H1 (cell line): Measurements from ENCODE around the gene LMNTD1. TPM values are rescaled to one million over a fixed set of nuclear protein-coding genes. Genes with fewer than 3 reads are reported as not detected.

Source experiments
- CTCF ChIA-PET: fragments of 300-600 bp; sonication (Branson Sonifier 250); formaldehyde crosslinking; loops from one replicate; lab custom pipeline; 2021; ENCODE audit not compliant: partially characterized antibody; lab: Charles Lee
- POLR2A ChIA-PET: fragments of 300-600 bp; sonication (Branson Sonifier 250); formaldehyde crosslinking; loops from one replicate; lab custom pipeline; 2021; ENCODE audit warnings: inconsistent platforms; ENCODE audit not compliant: partially characterized antibody; lab: Charles Lee
- DNase-seq, 2 experiments: peaks; one replicate each; pipeline versions ENCODE4 v3.0.0 to v3.0.0-alpha.2; 2010 to 2022; ENCODE audit warnings: low spot score in 2 of 2, low read depth in 1 of 2, mixed read lengths in 1 of 2
- FAIRE-seq: peaks from 2 replicates; lab custom pipeline; 2011; peaks lifted over from hg19 to GRCh38; lab: Jason Lieb, UNC
- H2AFZ ChIP-seq: 2 replicates; pipeline ENCODE4 v1.8.1; 2012; ENCODE audit warnings: low read length, inconsistent platforms
- H2AK5ac ChIP-seq: 2 replicates; pipeline ENCODE4 v1.6.1; 2013; ENCODE audit warnings: low read depth, low read length
- H2BK120ac ChIP-seq: replicated peaks from 2 replicates; pipeline ENCODE3; 2013; ENCODE audit warnings: low read depth, low read length, inconsistent platforms
- H2BK12ac ChIP-seq: 2 replicates; pipeline ENCODE4 v1.6.1; 2013; ENCODE audit warnings: low read depth, low read length
- H2BK15ac ChIP-seq: 2 replicates; pipeline ENCODE4 v1.6.1; 2013; ENCODE audit warnings: low read length
- H2BK20ac ChIP-seq: 2 replicates; pipeline ENCODE4 v1.6.1; 2013; ENCODE audit warnings: low read length
- H2BK5ac ChIP-seq: 2 replicates; pipeline ENCODE4 v1.6.1; 2013; ENCODE audit warnings: low read depth, low read length
- H3K14ac ChIP-seq: 2 replicates; pipeline ENCODE4 v1.6.1; 2013; ENCODE audit warnings: inconsistent platforms; ENCODE audit not compliant: insufficient read length
- H3K18ac ChIP-seq: 2 replicates; pipeline ENCODE4 v1.6.1; 2013; ENCODE audit warnings: low read length; ENCODE audit errors: extremely low read depth
- H3K23ac ChIP-seq: 2 replicates; pipeline ENCODE4 v1.6.1; 2013; ENCODE audit warnings: inconsistent platforms; ENCODE audit not compliant: insufficient read length
- H3K23me2 ChIP-seq: 2 replicates; pipeline ENCODE4 v1.6.1; 2013; ENCODE audit warnings: low read depth, low read length
- H3K27ac ChIP-seq: 2 replicates; pipeline ENCODE4 v1.6.1; 2011; ENCODE audit warnings: low read depth, low read length, inconsistent platforms
- H3K27me3 ChIP-seq, 4 experiments: replicated peaks in 1 of 4; 1 replicate in 1 of 4; 2 replicates in 3 of 4; pipeline versions ENCODE4 v1.6.1 to v1.8.1; 2011 to 2013; ENCODE audit warnings: low read length in 3 of 4, mild to moderate bottlenecking in 3 of 4, inconsistent platforms in 2 of 4, mixed read lengths in 2 of 4, moderate library complexity in 1 of 4; ENCODE audit not compliant: control insufficient read depth in 3 of 4, insufficient read depth in 3 of 4; ENCODE audit errors: extremely low read depth in 1 of 4
- H3K36me3 ChIP-seq, 4 experiments: 2 replicates each; pipeline versions ENCODE4 v1.6.1 to v1.8.1; 2011 to 2013; ENCODE audit warnings: mild to moderate bottlenecking in 4 of 4, low read length in 3 of 4, moderate library complexity in 2 of 4, control low read depth in 1 of 4, inconsistent platforms in 1 of 4; ENCODE audit not compliant: insufficient read depth in 4 of 4, control insufficient read depth in 2 of 4
- H3K4ac ChIP-seq: replicated peaks from 2 replicates; pipeline ENCODE3; 2013; ENCODE audit warnings: low read length, low read depth, mixed read lengths, inconsistent platforms; ENCODE audit not compliant: insufficient read length
- H3K4me1 ChIP-seq, 4 experiments: replicated peaks in 1 of 4; 1 replicate in 1 of 4; 2 replicates in 3 of 4; pipeline versions ENCODE4 v1.6.1 to v1.8.1; 2011 to 2013; ENCODE audit warnings: low read length in 3 of 4, inconsistent platforms in 2 of 4, mixed read lengths in 1 of 4; ENCODE audit not compliant: insufficient read depth in 4 of 4, control insufficient read depth in 3 of 4
- H3K4me2 ChIP-seq, 2 experiments: 2 replicates each; pipeline versions ENCODE4 v1.6.1 to v1.8.1; 2011 to 2013; ENCODE audit warnings: low read depth in 2 of 2, low read length in 2 of 2, control low read depth in 1 of 2, inconsistent platforms in 1 of 2, mild to moderate bottlenecking in 1 of 2; ENCODE audit not compliant: insufficient read depth in 1 of 2
- H3K4me3 ChIP-seq, 4 experiments: fragments of 200-600, 300-600 bp in 1 of 4; sonication (generic), shearing (Covaris generic), sonication (Bioruptor Twin) in 1 of 4; 2 replicates each; pipeline versions ENCODE4 v1.5.1 to v1.8.1; 2011 to 2016; ENCODE audit warnings: low read length in 4 of 4, low read depth in 3 of 4, control low read depth in 2 of 4, inconsistent platforms in 2 of 4, mild to moderate bottlenecking in 2 of 4, mixed read lengths in 1 of 4, moderate library complexity in 1 of 4; ENCODE audit not compliant: insufficient read depth in 2 of 4; ENCODE audit errors: extremely low read depth in 1 of 4
- H3K56ac ChIP-seq: replicated peaks from 2 replicates; pipeline ENCODE3; 2013; ENCODE audit warnings: low read depth, mild to moderate bottlenecking, mixed read lengths, low read length, inconsistent platforms; ENCODE audit not compliant: insufficient read length
- H3K79me1 ChIP-seq: 2 replicates; pipeline ENCODE4 v1.6.1; 2013; ENCODE audit warnings: low read depth, low read length, control low read depth
- H3K79me2 ChIP-seq, 2 experiments: 2 replicates each; pipeline versions ENCODE4 v1.6.1 to v1.8.1; 2012 to 2013; ENCODE audit warnings: low read length in 2 of 2, mild to moderate bottlenecking in 2 of 2, inconsistent platforms in 1 of 2; ENCODE audit not compliant: insufficient read depth in 2 of 2, control insufficient read depth in 1 of 2
- H3K9ac ChIP-seq, 4 experiments: replicated peaks in 1 of 4; 1 replicate in 1 of 4; 2 replicates in 3 of 4; pipeline versions ENCODE4 v1.6.1 to v1.8.1; 2011 to 2013; ENCODE audit warnings: low read depth in 3 of 4, low read length in 3 of 4, control low read depth in 2 of 4, mild to moderate bottlenecking in 2 of 4, moderate library complexity in 2 of 4, inconsistent platforms in 1 of 4; ENCODE audit errors: extremely low read depth in 1 of 4
- H3K9me3 ChIP-seq, 2 experiments: 2 replicates each; pipeline versions ENCODE4 v1.6.1 to v1.8.1; 2012 to 2013; ENCODE audit warnings: mild to moderate bottlenecking in 2 of 2, moderate library complexity in 2 of 2, control low read depth in 1 of 2, inconsistent platforms in 1 of 2, low read depth in 1 of 2, low read length in 1 of 2, mixed read lengths in 1 of 2; ENCODE audit not compliant: insufficient read depth in 2 of 2
- H4K20me1 ChIP-seq, 2 experiments: replicated peaks in 1 of 2; 2 replicates each; pipeline versions ENCODE3 to v1.8.1; 2011 to 2013; ENCODE audit warnings: inconsistent platforms in 2 of 2, low read length in 2 of 2, mild to moderate bottlenecking in 1 of 2; ENCODE audit not compliant: insufficient read depth in 2 of 2, control insufficient read depth in 1 of 2
- H4K5ac ChIP-seq: 2 replicates; pipeline ENCODE4 v1.6.1; 2013; ENCODE audit warnings: low read length, low read depth, mixed read lengths, inconsistent platforms; ENCODE audit not compliant: insufficient read length
- H4K8ac ChIP-seq: 2 replicates; pipeline ENCODE4 v1.8.0; 2013; ENCODE audit warnings: mild to moderate bottlenecking, moderate library complexity, low read length, inconsistent platforms; ENCODE audit not compliant: insufficient read depth; ENCODE audit errors: extremely low read depth
- H4K91ac ChIP-seq: replicated peaks from 2 replicates; pipeline ENCODE3; 2013; ENCODE audit warnings: low read length, mixed read lengths, inconsistent platforms; ENCODE audit not compliant: insufficient read length
- BCL11A ChIP-seq, 2 experiments: IDR thresholded peaks; one replicate each; pipeline ENCODE4 v1.6.1; 2011; ENCODE audit warnings: low read depth in 2 of 2, low read length in 2 of 2, mild to moderate bottlenecking in 2 of 2
- CHD2 ChIP-seq: IDR thresholded peaks from 2 replicates; pipeline ENCODE4 v1.6.1; 2012; ENCODE audit warnings: low read length, improper control_type of control experiment
- CTCF ChIP-seq, 3 experiments: IDR thresholded peaks; 1 replicate in 2 of 3; 2 replicates in 1 of 3; pipeline versions ENCODE4 v1.5.1 to v1.6.1; 2011; ENCODE audit warnings: low read length in 3 of 3, mild to moderate bottlenecking in 3 of 3, inconsistent platforms in 2 of 3, low read depth in 1 of 3, moderate library complexity in 1 of 3; ENCODE audit not compliant: insufficient read depth in 1 of 3; ENCODE audit errors: control extremely low read depth in 1 of 3
- GABPA ChIP-seq: IDR thresholded peaks from 2 replicates; pipeline ENCODE4 v1.6.1; 2011; ENCODE audit warnings: mild to moderate bottlenecking, low read length, moderate library complexity, borderline replicate concordance; ENCODE audit not compliant: insufficient read depth
- KDM4A ChIP-seq: IDR thresholded peaks from one replicate; pipeline ENCODE4 v1.7.1; 2012; ENCODE audit warnings: low read depth, mild to moderate bottlenecking, moderate library complexity, low read length, inconsistent platforms; ENCODE audit not compliant: severe bottlenecking
- POLR2A ChIP-seq, 2 experiments: IDR thresholded peaks; 1 replicate in 1 of 2; 2 replicates in 1 of 2; pipeline ENCODE4 v1.6.1; 2011; ENCODE audit warnings: low read depth in 2 of 2, low read length in 2 of 2, mild to moderate bottlenecking in 2 of 2; ENCODE audit errors: control extremely low read depth in 1 of 2
- POU5F1 ChIP-seq: IDR thresholded peaks from 2 replicates; pipeline ENCODE4 v1.6.1; 2011; ENCODE audit warnings: low read depth, mild to moderate bottlenecking, low read length, moderate library complexity
- SIN3A ChIP-seq, 2 experiments: IDR thresholded peaks in 1 of 2; conservative IDR thresholded peaks in 1 of 2; 2 replicates each; pipeline ENCODE4 v1.6.1; 2011 to 2012; ENCODE audit warnings: low read length in 2 of 2, improper control_type of control experiment in 1 of 2, low read depth in 1 of 2, mild to moderate bottlenecking in 1 of 2
- TAF7 ChIP-seq: optimal IDR thresholded peaks from 2 replicates; pipeline ENCODE3; 2011; ENCODE audit warnings: low read depth, mild to moderate bottlenecking, inconsistent platforms, low read length, moderate library complexity, borderline replicate concordance
- YY1 ChIP-seq: IDR thresholded peaks from 2 replicates; pipeline ENCODE4 v1.6.1; 2011; ENCODE audit warnings: low read depth, mild to moderate bottlenecking, low read length
- polyA plus RNA-seq, 7 experiments: library from polyadenylated mRNA; depleted of rRNA in 3 of 7; stranded (reverse) in 5 of 7; unstranded in 2 of 7; fragments of >200 nt in 5 of 7; fragments of 200-250 nt in 2 of 7; gene quantifications; 1 replicate in 5 of 7; 2 replicates in 1 of 7; 4 replicates in 1 of 7; pipeline versions ENCODE4 v1.2.1 to v1.2.3, GENCODE V29; 2011 to 2013; ENCODE audit warnings: missing spikeins in 2 of 7, mixed read lengths in 2 of 7
- total RNA-seq: library from RNA; stranded (reverse); fragmentation: NEBNext Ultra II Directional; extraction: Animal tissue kit (Norgen Biotek cat#: 25700); gene quantifications from 2 replicates; pipeline ENCODE4 v1.2.1, GENCODE V29; 2021
- TF ChIP-seq, protein P1 (sequence below): IDR thresholded peaks from 2 replicates; pipeline ENCODE4 v1.6.1; 2012; ENCODE audit warnings: inconsistent platforms

The LMNTD1 gene
- total and polyA plus RNA-seq, 2 of the 8 experiments (the other 6 are each of a cell fraction or from before 2014, with no cell fraction given), result not detected

DNA sequence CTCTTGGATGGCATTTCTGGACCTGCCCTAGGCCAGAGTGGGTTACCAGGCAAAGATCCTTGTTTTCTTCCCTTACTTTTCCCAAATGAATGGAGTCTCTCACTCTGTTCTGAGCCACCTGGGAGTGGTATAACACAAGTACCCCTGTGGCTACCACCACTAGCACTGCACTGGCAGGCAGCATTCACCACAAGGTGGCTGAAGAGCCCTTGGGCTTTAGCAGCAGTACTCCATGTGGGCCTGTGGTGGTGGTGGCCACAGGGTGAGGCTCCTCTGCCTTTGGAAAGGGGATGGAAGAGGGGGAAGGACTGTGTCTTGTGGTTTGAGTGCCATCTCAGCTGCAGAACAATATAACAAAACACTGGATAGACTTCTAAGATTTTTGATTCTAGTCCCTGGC lies 38.1 kb upstream of the LMNTD1 start:
- no peak overlapping the region for H4K5ac ChIP-seq
- no peaks in the 10 kb centered on the region for H4K20me1 ChIP-seq
- H3K27ac ChIP-seq, result no peak overlapping the region
- H2BK120ac ChIP-seq, result no peak overlapping the region
- no peak overlapping the region for H4K8ac ChIP-seq
- H2BK5ac ChIP-seq, result no peak overlapping the region
- no peak overlapping the region for H2AFZ ChIP-seq
- H4K91ac ChIP-seq, result no peak overlapping the region
- no peak overlapping the region for H2AK5ac ChIP-seq
- no peak overlapping the region for H3K9ac ChIP-seq
- H3K27me3 ChIP-seq, result no peaks in the 10 kb centered on the region
- ChIA-PET CTCF (interaction anchor here (0.6 to 1.6 kb wide), 5 partner anchors 10 to 495 kb away, joined by 3 to 5 read pairs (median 4); no protein-coding TSS in a partner anchor), POLR2A (no interaction called here)
- DNase-seq (peak; percentile 1 to 43), FAIRE-seq (no peak)
- H3K23me2 ChIP-seq, result no peaks in the 10 kb centered on the region; the same call in 1 of the 2 replicates
- H3K4me1 ChIP-seq, result no peaks in the 10 kb centered on the region
- no peaks in the 10 kb centered on the region for H3K79me1 ChIP-seq
- no peaks in the 10 kb centered on the region for H3K36me3 ChIP-seq
- H3K56ac ChIP-seq, result no peak overlapping the region
- H3K4ac ChIP-seq, result no peak overlapping the region
- H2BK15ac ChIP-seq, result no peak overlapping the region
- no peak overlapping the region for H2BK20ac ChIP-seq
- no peak overlapping the region for H3K4me2 ChIP-seq
- H3K9me3 ChIP-seq, result peaks cover 0 to 4% of the 10 kb centered on the region in 2 experiments; a peak in 1 of 4 replicates
- no peak overlapping the region for H3K18ac ChIP-seq
- H2BK12ac ChIP-seq, result no peak overlapping the region
- no peaks in the 10 kb centered on the region for H3K79me2 ChIP-seq
- H3K4me3 ChIP-seq, result no peak overlapping the region
- H3K23ac ChIP-seq, result no peak overlapping the region
- H3K14ac ChIP-seq, result no peak overlapping the region
- TF ChIP-seq SIN3A (conservative IDR thresholded peaks at IDR 0.05 in 1 of 2, IDR thresholded peaks at IDR 0.05 in 1 of 2; ENCODE audit: low read depth in 1 of 2, low read length in 2 of 2) (no peak), POU5F1 (no peak), BCL11A (IDR thresholded peaks at IDR 0.05; ENCODE audit: low read depth in 2 of 2, low read length in 2 of 2) (no peak), CTCF (IDR thresholded peaks at IDR 0.05; ENCODE audit: control extremely low read depth in 1 of 3, insufficient read depth in 1 of 3, low read depth in 1 of 3, low read length in 3 of 3) (peak; percentile 56 to 63 (median 58)), TAF7 (no peak), CHD2 (no peak), POLR2A (IDR thresholded peaks at IDR 0.05; ENCODE audit: control extremely low read depth in 1 of 2, low read depth in 2 of 2, low read length in 2 of 2) (no peak), YY1 (no peak), KDM4A (no peak), GABPA (no peak)
- TF ChIP-seq, protein P1, sequence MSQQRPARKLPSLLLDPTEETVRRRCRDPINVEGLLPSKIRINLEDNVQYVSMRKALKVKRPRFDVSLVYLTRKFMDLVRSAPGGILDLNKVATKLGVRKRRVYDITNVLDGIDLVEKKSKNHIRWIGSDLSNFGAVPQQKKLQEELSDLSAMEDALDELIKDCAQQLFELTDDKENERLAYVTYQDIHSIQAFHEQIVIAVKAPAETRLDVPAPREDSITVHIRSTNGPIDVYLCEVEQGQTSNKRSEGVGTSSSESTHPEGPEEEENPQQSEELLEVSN, result no peak
